HepG2 (cell line): ENCODE data around the gene MPG. TPM values are rescaled to one million over a fixed set of nuclear protein-coding genes. Genes with fewer than 3 reads are reported as not detected.
A peak's percentile ranks its signal among the peaks of the same experiment; 100 is the strongest.

ENCODE experiments used
- ARNT2 ChIP-seq: sonication (generic); formaldehyde crosslinking; IDR thresholded peaks from 2 replicates; pipeline ENCODE4 v1.8.0; 2022; ENCODE audit warnings: mild to moderate bottlenecking, low read depth, missing genetic modification reagents, moderate library complexity
- BHLHE40 ChIP-seq: IDR thresholded peaks from 2 replicates; pipeline ENCODE4 v1.6.1; 2011; ENCODE audit warnings: low read length, improper control_type of control experiment
- CENPT ChIP-seq: sonication (generic); formaldehyde crosslinking; IDR thresholded peaks from 2 replicates; pipeline ENCODE4 v1.8.0; 2022; ENCODE audit warnings: low read depth, mild to moderate bottlenecking, moderate library complexity, missing genetic modification reagents
- DNMT1 ChIP-seq: sonication (generic); formaldehyde crosslinking; IDR thresholded peaks from 2 replicates; pipeline ENCODE4 v1.5.1; 2020; ENCODE audit warnings: mild to moderate bottlenecking, missing genetic modification reagents
- FOXC1 ChIP-seq: sonication (generic); formaldehyde crosslinking; IDR thresholded peaks from 2 replicates; pipeline ENCODE4 v1.8.0; 2022; ENCODE audit warnings: mild to moderate bottlenecking, missing genetic modification reagents, borderline replicate concordance
- HDAC1 ChIP-seq: sonication (generic); formaldehyde crosslinking; IDR thresholded peaks from 2 replicates; pipeline ENCODE4 v1.5.1; 2020; ENCODE audit warnings: mild to moderate bottlenecking, missing genetic modification reagents
- HDAC2 ChIP-seq: sonication (generic); formaldehyde crosslinking; IDR thresholded peaks from 2 replicates; pipeline ENCODE4 v1.4.0; 2020; ENCODE audit warnings: missing genetic modification reagents
- IRF9 ChIP-seq: sonication (generic); formaldehyde crosslinking; IDR thresholded peaks from 2 replicates; pipeline ENCODE4 v1.8.0; 2022; ENCODE audit warnings: missing genetic modification reagents, mild to moderate bottlenecking, borderline replicate concordance
- KAT7 ChIP-seq: IDR thresholded peaks from 2 replicates; pipeline ENCODE4 v1.6.1; 2018; ENCODE audit warnings: borderline replicate concordance, missing compliant biosample characterization
- MEIS1 ChIP-seq: sonication (generic); formaldehyde crosslinking; IDR thresholded peaks from 2 replicates; pipeline ENCODE4 v1.9.0; 2021; ENCODE audit warnings: mild to moderate bottlenecking, missing genetic modification reagents, moderate library complexity, borderline replicate concordance
- SALL2 ChIP-seq: sonication (generic); formaldehyde crosslinking; IDR thresholded peaks from 2 replicates; pipeline ENCODE4 v1.8.1; 2023; ENCODE audit warnings: mild to moderate bottlenecking, missing genetic modification reagents, inconsistent platforms
- SOX13 ChIP-seq, 3 experiments: fragments of 450-650 bp in 1 of 3; sonication (generic) in 1 of 3; formaldehyde crosslinking in 1 of 3; IDR thresholded peaks in 2 of 3; conservative IDR thresholded peaks in 1 of 3; 2 replicates each; pipeline versions ENCODE4 v1.5.0 to v1.6.1; 2016 to 2020; ENCODE audit warnings: antibody characterized with exemption in 1 of 3, mild to moderate bottlenecking in 1 of 3, missing compliant biosample characterization in 1 of 3, missing genetic modification reagents in 1 of 3, moderate library complexity in 1 of 3
- TFE3 ChIP-seq: IDR thresholded peaks from 2 replicates; pipeline ENCODE4 v1.6.1; 2016
- ZBED4 ChIP-seq: sonication (generic); formaldehyde crosslinking; IDR thresholded peaks from 2 replicates; pipeline ENCODE4 v1.4.0; 2020; ENCODE audit warnings: missing genetic modification reagents, borderline replicate concordance
- ZFP36L1 ChIP-seq: sonication (generic); formaldehyde crosslinking; IDR thresholded peaks from 2 replicates; pipeline ENCODE4 v1.8.0; 2022; ENCODE audit warnings: mild to moderate bottlenecking, missing genetic modification reagents, moderate library complexity
- ZFP91 ChIP-seq: sonication (generic); formaldehyde crosslinking; IDR thresholded peaks from 2 replicates; pipeline ENCODE4 v1.9.0; 2022; ENCODE audit warnings: missing genetic modification reagents, mild to moderate bottlenecking, borderline replicate concordance
- ZFX ChIP-seq: sonication (generic); formaldehyde crosslinking; IDR thresholded peaks from 2 replicates; pipeline ENCODE4 v1.4.0; 2020; ENCODE audit warnings: mild to moderate bottlenecking, low read depth, missing genetic modification reagents, moderate library complexity
- ZNF121 ChIP-seq: sonication (generic); formaldehyde crosslinking; IDR thresholded peaks from 2 replicates; pipeline ENCODE4 v1.5.0; 2020; ENCODE audit warnings: mild to moderate bottlenecking, missing genetic modification reagents
- ZNF263 ChIP-seq: sonication (generic); formaldehyde crosslinking; IDR thresholded peaks from 2 replicates; pipeline ENCODE4 v1.4.0; 2020; ENCODE audit warnings: missing genetic modification reagents
- ZNF460 ChIP-seq: sonication (generic); formaldehyde crosslinking; IDR thresholded peaks from 2 replicates; pipeline ENCODE4 v1.5.1; 2020; ENCODE audit warnings: missing genetic modification reagents, mild to moderate bottlenecking, borderline replicate concordance
- ZSCAN21 ChIP-seq: sonication (generic); formaldehyde crosslinking; IDR thresholded peaks from 2 replicates; pipeline ENCODE4 v1.8.0; 2022; ENCODE audit warnings: mild to moderate bottlenecking, missing genetic modification reagents, moderate library complexity, borderline replicate concordance
- polyA plus RNA-seq, 8 experiments: library from polyadenylated mRNA; depleted of rRNA in 3 of 8; stranded (reverse) in 7 of 8; unstranded in 1 of 8; fragments of >200 nt; fragmentation: Illumina TruSeq in 4 of 8; extraction: Trizol in 4 of 8; gene quantifications; 2 replicates each; pipeline versions ENCODE4 v1.2.1 to v1.2.3, GENCODE V29; 2011 to 2016; ENCODE audit warnings: low read depth in 4 of 8, missing spikeins in 1 of 8, mixed read lengths in 1 of 8; ENCODE audit not compliant: insufficient read depth in 1 of 8
- total RNA-seq, 5 experiments: library from RNA; depleted of rRNA; stranded (reverse); fragments of >200 nt; fragmentation: Illumina TruSeq; extraction: Trizol; gene quantifications; 2 replicates each; pipeline ENCODE4 v1.2.3, GENCODE V29; 2016; ENCODE audit warnings: low read depth in 1 of 5

Gene MPG
- total and polyA plus RNA-seq, 2 of the 13 experiments (the other 11 are each of a cell fraction or from before 2014, with no cell fraction given), result 59.1 to 62.5 TPM

GRCh38 chr16:65745-66144, 12.3 kb upstream of the MPG start (continued):
- TF ChIP-seq TFE3 (CRISPR knock-in tag) (0 out of 2 replicates have a peak, but pooled peaks have one; percentile 31), FOXC1 (no peak), IRF9 (CRISPR knock-in tag) (peak; percentile 75), HDAC1 (CRISPR knock-in tag) (0 out of 2 replicates have a peak, but pooled peaks have one; percentile 22), BHLHE40 (0 out of 2 replicates have a peak, but pooled peaks have one; percentile 17), ZBED4 (peak; percentile 56; the same call in 1 of the 2 replicates), SOX13 (IDR thresholded peaks at IDR 0.05) (no peak), SOX13 (CRISPR knock-in tag; conservative IDR thresholded peaks at IDR 0.05 in 1 of 2, IDR thresholded peaks at IDR 0.05 in 1 of 2) (peak in 1 of 2 experiments; percentile 21; a peak in 1 of 4 replicates), ZFP91 (CRISPR knock-in tag) (peak; percentile 64), ZFP36L1 (CRISPR knock-in tag) (no peak), ARNT2 (CRISPR knock-in tag) (no peak), ZFX (CRISPR knock-in tag) (0 out of 2 replicates have a peak, but pooled peaks have one; percentile 15), ZNF460 (CRISPR knock-in tag) (no peak), HDAC2 (CRISPR knock-in tag) (no peak; the same call in 1 of the 2 replicates), KAT7 (CRISPR knock-in tag) (no peak), CENPT (0 out of 2 replicates have a peak, but pooled peaks have one; percentile 69), SALL2 (peak; percentile 59; the same call in 1 of the 2 replicates), ZNF121 (0 out of 2 replicates have a peak, but pooled peaks have one; percentile 23), ZNF263 (CRISPR knock-in tag) (0 out of 2 replicates have a peak, but pooled peaks have one; percentile 23), MEIS1 (CRISPR knock-in tag) (0 out of 2 replicates have a peak, but pooled peaks have one; percentile 27), ZSCAN21 (CRISPR knock-in tag) (peak; percentile 27; the same call in 1 of the 2 replicates), DNMT1 (CRISPR knock-in tag) (0 out of 2 replicates have a peak, but pooled peaks have one; percentile 23)
